Mucosa of stomach (tissue), 1 donor: ENCODE data around the gene FOXD4L1.
"Not testable (repeated sequence)": the region's sequence is repeated elsewhere in the genome, so short reads cannot be mapped to it uniquely, and the experiment has no call there.

Source experiments
- H3K27me3 ChIP-seq: one replicate; pipeline ENCODE4 v1.7.0; 2013; ENCODE audit warnings: mild to moderate bottlenecking, low read length; ENCODE audit not compliant: control insufficient read depth, insufficient read depth
- H3K36me3 ChIP-seq: one replicate; pipeline ENCODE4 v1.7.0; 2013; ENCODE audit warnings: low read length; ENCODE audit not compliant: control insufficient read depth, insufficient read depth
- H3K4me1 ChIP-seq: one replicate; pipeline ENCODE4 v1.7.0; 2013; ENCODE audit warnings: mild to moderate bottlenecking, low read length; ENCODE audit not compliant: control insufficient read depth, insufficient read depth
- H3K4me3 ChIP-seq: one replicate; pipeline ENCODE4 v1.7.0; 2013; ENCODE audit warnings: low read length
- H3K9ac ChIP-seq: one replicate; pipeline ENCODE4 v1.7.0; 2013; ENCODE audit warnings: mild to moderate bottlenecking, low read length, moderate library complexity
- H3K9me3 ChIP-seq: one replicate; pipeline ENCODE4 v1.7.0; 2013; ENCODE audit warnings: mild to moderate bottlenecking, low read length, moderate library complexity; ENCODE audit not compliant: control insufficient read depth
- donor health status: Pancreatic carcinoma.

FOXD4L1 gene

GRCh38 chr2:113532991-113533390 is 34.5 kb downstream of the FOXD4L1 start:
- not testable (repeated sequence) for H3K36me3 ChIP-seq, H3K9me3 ChIP-seq, H3K9ac ChIP-seq, H3K27me3 ChIP-seq, H3K4me1 ChIP-seq, H3K4me3 ChIP-seq

- H3K9ac ChIP-seq, H3K27me3 ChIP-seq, H3K9me3 ChIP-seq, H3K36me3 ChIP-seq, H3K4me3 ChIP-seq, H3K4me1 ChIP-seq: not testable (repeated sequence)
Measured at GRCh38 chr2:113536573-113536972, 38.1 kb downstream of the FOXD4L1 start.

GRCh38 chr2:113540834-113541203 is 42.4 kb downstream of the FOXD4L1 start:
- not testable (repeated sequence) for H3K27me3 ChIP-seq, H3K9ac ChIP-seq, H3K36me3 ChIP-seq, H3K9me3 ChIP-seq, H3K4me3 ChIP-seq, H3K4me1 ChIP-seq

GRCh38 chr2:113541204-113541975 is 42.9 kb downstream of the FOXD4L1 start:
- not testable (repeated sequence) for H3K9ac ChIP-seq, H3K27me3 ChIP-seq, H3K4me1 ChIP-seq, H3K36me3 ChIP-seq, H3K4me3 ChIP-seq, H3K9me3 ChIP-seq

- H3K4me1 ChIP-seq, H3K36me3 ChIP-seq, H3K9me3 ChIP-seq, H3K4me3 ChIP-seq, H3K27me3 ChIP-seq, H3K9ac ChIP-seq: not testable (repeated sequence)
Measured at GRCh38 chr2:113541976-113542485, 43.6 kb downstream of the FOXD4L1 start.

GRCh38 chr2:113542529-113542928 is 44.1 kb downstream of the FOXD4L1 start:
- H3K4me3 ChIP-seq, H3K36me3 ChIP-seq, H3K4me1 ChIP-seq, H3K9ac ChIP-seq, H3K27me3 ChIP-seq, H3K9me3 ChIP-seq: not testable (repeated sequence)
